Measurements from ENCODE around the gene ABCF2.

The ABCF2 gene

DNA sequence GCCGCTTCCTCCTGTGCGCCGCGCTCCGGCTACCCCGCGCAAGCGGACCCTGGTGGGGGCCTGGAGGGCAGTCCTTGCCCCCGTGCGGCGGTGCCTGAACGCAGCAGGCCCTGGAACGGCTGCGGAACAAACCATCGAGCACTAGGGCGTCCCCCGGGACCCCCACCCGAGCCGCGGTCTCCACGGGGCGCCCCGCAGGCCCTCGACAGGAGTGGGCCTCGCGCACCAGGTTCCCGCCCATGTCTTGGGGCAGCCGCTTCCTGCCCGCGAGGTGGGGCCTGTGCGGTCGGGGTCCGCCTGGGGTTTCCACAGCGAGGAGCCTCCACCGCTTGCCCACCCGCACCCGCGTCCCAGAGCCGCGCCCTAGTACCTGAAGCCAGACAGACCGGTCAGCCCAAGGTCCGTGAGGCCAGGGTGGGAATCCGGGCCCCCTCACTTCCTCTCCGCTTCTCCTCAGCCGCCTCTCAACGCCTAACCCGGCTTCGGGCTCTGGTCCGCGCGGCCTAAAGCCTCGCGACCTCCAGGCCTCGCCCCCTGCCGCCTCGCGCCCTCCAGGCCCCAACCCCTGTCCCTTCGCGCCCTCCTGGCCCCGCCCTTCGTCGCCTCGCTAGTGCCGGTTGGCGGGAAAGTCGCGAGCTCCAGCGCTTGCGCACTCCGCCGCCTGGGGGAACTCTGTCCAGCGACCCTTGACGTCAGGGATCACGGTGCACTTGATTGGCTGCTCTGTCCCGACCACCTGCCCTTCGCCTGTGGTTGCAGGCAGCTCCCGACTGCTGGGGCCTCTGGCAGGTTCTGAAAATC lies 52.6 kb downstream of the ABCF2 start:
- no peak for DNase-seq (ENCODE audit: low spot score)

DNA sequence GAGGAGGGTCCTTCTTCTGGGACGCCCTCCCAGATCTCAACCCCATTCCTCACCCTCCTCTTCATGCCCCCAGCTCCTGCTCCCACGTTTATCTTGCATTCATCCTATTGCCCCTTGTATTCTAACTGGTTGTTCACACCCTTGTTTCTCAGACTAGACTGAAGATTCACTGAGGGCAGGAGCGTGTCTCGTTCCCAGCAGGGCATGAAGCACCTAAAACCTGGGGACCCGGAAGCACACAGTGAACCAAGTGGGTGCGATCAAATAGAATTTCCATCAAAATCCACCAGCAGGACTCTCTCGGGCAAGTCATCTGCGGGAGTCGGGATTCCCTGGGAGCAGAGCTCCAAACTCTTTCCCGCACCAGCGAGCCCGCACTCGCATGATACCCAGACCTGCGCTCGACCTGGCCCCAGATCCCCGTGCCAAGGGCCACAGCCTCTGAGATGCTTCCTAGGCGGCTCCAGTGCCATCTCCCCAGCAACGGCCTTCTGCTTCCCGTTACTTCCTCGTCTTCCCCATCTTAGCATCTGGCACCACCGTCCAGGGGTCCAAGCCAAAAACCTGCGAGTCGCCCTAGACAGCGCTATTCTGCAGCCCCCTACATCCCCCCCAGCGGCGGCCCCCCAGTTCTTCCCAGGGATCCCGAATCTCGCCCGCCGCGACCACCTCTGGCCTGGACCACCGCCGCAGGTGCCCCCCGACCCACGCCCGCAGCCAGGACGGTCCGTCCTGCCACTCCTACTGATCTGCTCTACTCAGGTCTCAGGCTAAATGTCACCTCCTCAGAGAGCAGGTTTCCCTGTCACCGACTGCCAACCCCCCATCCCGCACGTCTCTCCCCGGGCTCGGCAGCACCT lies 53.4 kb downstream of the ABCF2 start:
- no peak for DNase-seq (ENCODE audit: low spot score)

DNA sequence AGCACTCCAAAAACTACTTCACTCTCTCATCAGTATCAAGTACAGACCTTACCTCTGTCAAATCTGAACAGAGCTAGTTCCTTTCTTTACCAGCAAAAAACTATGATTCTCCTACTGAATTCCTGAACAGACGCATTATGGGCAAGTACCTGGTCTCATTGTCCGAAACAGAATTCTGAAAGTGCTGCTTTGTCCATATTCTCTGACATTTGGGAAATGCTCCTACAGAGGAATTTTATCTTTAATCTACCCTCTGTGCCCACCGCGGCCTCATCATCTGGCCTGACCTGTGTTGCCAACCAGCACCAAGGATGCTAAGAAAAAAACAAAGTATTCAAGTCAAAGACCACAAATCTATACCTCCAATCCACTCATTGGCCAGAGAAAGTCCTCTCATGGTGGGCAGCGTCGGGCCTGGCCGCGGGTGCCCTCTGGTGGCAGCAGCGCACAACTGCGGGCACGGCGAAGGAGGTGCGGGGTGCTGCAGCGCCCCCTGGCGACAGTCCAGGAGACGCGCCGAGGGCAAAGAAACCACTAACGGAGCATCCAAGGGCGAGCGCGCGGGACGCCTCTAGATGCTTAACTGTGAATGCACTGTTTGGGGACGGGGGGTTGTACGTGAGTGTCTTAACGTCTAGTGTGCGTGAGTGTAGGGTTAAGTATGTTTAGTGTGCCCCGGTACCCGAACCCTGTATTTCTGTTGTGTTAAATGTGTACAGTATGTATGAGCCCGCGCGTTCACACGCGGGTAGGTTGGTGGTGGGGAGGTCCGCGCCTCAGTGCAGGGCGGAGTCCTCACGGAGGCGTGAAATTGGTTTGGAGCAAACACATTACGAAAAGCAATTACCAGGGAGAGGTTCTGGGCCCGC lies 54.5 kb downstream of the ABCF2 start:
- peak; percentile 65 for DNase-seq (ENCODE audit: low spot score)

DNA sequence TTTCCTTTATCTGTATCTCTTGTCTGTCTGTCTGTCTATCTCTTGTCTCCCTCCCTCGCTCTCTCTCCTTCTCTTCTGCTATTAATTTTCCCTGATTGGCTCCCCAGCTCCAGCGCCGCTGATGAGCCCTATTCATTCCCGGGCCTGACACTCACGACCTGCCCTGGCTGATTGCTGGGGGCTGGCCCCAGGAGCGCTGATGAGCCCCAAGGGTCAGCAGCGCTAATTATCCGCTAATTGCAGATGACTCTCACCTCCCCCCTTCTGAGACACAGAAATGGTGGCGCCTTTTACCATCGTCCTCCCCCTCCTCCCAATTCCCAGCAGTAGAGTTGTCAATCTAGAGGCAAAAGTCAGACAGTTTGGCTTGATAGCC lies 58.2 kb downstream of the ABCF2 start:
- no peak for DNase-seq (ENCODE audit: low spot score)

DNA sequence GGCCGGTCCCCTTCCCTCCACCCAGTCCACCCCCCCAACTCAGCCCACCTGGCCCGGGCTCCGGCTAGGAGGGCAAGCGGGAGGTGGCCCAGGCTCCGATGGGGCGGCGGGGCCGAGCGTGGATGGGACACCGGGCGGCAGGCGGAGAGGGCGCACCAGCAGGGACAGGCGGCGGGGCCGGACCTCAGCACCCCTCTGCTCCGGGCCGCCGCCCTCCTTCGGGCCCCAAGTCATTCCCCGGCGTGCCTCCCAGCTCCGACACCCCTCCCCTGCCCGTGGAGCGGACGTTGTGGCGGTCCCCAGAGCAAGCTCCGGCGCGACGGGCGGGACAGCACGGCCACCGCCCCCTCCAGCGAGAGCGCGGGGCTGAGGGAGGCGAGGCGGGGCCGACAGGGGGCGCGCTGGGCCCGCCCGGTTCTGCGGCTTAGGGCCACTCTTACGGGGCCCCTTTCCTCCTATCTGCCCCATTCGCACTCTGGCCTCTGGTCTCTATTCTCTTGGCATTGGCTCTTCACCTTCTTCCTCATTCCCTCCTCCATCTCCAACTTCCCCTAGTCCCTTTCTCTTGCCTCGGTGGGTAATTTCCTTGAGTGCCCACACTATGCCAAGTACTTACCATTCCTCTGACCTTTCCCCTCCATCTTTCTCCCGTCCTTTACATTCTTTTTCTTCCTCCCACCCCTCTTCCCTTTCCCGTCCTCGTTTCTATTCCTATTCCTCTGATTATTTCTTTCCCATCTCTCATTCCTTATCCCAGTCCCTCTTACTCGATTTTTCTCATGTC lies 58.8 kb downstream of the ABCF2 start:
- no peak for DNase-seq (ENCODE audit: low spot score)

DNA sequence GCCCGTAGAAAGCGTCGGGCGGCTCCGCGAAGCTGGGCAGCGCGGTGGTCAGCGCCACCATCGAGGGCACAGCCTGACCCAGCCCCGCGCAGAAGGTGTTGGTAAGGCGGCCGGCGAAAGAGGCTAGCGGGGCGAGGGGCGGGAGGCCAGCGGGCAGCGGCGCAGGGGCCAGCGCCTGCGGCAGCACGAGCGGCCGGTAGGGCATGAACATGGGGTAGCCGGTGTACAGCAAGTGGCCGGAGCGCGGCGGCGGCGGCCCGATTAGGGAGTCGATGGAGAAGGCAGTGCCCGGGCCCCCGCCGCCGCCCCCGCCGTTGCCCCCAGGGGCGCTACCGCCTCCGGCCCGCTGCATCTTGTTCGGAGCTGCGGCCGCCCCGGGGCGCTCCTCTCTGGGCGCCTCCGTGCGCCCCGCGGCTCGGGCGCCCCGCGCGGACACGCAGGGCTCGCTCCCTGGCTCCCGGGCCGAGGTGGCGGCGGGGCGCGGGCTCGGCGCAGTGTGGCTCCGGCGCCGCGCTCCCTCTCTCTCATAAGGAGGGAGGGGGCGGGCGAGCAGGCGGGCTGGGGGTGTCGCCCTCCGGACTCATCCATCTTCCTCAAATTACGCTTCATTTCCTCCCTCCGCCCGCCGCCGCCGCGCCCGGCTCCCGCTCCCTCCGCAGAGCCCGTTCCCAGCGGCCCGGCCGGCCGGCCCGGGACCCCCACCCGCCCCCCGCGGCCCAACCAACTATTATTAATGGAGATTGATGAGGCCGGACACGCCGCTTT lies 59.6 kb downstream of the ABCF2 start, which contains the start of gene GBX1:
Gene GBX1 (minus strand): TSS at position 498 of the 765 bp plus-strand sequence. CDS start 146 bp downstream, at position 352.
- no peak for DNase-seq (ENCODE audit: low spot score)

DNA sequence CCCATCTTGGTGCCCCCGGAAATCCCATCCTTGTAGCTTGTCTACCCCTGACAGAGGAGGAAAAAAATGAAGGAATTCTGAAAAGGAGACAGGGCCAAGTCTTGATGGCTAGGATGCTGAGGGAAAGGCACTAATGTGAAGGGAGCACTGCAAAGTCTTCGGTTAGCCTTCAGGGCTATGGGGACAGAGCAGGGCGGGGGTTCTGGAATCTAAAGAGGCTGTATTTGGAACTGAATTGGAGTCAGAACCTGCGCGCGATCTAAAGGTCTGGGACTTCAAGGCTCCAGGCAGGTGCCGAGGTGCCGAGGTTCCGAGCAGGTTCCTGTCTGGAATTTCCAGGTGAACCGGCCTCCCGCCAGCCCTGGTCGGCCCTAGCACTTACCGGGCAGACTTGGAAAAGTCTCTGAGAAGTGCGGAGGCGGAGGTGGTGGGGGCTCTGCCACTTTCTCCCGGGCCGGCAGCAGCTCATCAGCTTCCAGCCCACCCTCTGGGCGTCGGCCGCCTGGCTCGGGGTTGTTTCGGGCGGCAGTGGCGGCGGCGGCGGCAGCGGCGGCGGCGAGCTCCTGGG lies 60.3 kb downstream of the ABCF2 start:
- no peak for DNase-seq (ENCODE audit: low spot score)

Data from pons (tissue), 1 donor.